Erythroblast (primary cell): ENCODE results near the gene CNRIP1.

Source experiments
- GATA1 ChIP-seq: IDR thresholded peaks from 2 replicates; pipeline ENCODE4 v1.6.1; 2011; ENCODE audit warnings: low read depth, mild to moderate bottlenecking, control low read depth, low read length, moderate library complexity
- POLR2A ChIP-seq: IDR thresholded peaks from 2 replicates; pipeline ENCODE4 v1.6.1; 2011; ENCODE audit warnings: mild to moderate bottlenecking, low read length

DNA sequence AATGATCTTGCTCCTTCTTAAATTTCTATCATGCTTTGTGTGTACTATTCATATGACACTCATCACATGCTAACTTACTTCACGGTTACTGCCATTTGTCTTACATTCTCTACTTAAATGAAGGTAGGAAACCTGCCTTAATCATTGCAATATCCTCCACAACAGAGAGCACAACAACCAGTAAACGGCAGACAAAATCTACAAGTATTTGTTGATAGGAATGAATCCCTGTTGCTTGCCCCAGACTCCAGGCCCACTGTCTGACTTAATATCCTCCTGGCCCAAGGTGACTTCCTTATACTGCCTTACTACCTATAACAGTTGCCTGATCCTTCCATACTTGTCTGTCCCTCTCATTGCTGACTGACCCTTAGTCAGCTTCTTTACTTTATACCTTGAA is 70.9 kb downstream of the CNRIP1 start:
- TF ChIP-seq POLR2A, result no peak
- TF ChIP-seq GATA1, result no peak
